ENCODE results near the gene FAM3C. TPM values are rescaled to one million over a fixed set of nuclear protein-coding genes. Genes with fewer than 3 reads are reported as not detected.

Gene FAM3C
- total and polyA plus RNA-seq, 2 of the 8 experiments (the other 6 are each of a cell fraction or from before 2014, with no cell fraction given), result 27.0 to 77.7 TPM

GRCh38 chr7:121393005-121393366 lies 3.1 kb downstream of the FAM3C start:
- ChIA-PET CTCF (ENCODE audit: partially characterized antibody) (interaction anchor here (1.7 kb wide), 1 partner anchor 25 kb away, joined by 4 read pairs; no protein-coding TSS in a partner anchor), POLR2A (ENCODE audit: partially characterized antibody) (interaction anchor here (1.5 kb wide), 1 partner anchor 9 kb away, joined by 4 read pairs; no protein-coding TSS in a partner anchor)
- Histone ChIP-seq H3K79me2 (ENCODE audit: control insufficient read depth in 1 of 2, insufficient read depth in 2 of 2, low read length in 2 of 2) (peaks cover 13 to 76% of the 10 kb centered on the region in 2 experiments), H2BK15ac (ENCODE audit: low read length) (no peak overlapping the region), H3K9me3 (ENCODE audit: insufficient read depth in 2 of 2, low read depth in 1 of 2, low read length in 1 of 2) (no peaks in the 10 kb centered on the region), H4K8ac (ENCODE audit: extremely low read depth, insufficient read depth, low read length) (no peak overlapping the region), H4K5ac (ENCODE audit: insufficient read length, low read depth, low read length) (no peak overlapping the region), H3K4me1 (replicated peaks in 1 of 4; ENCODE audit: control insufficient read depth in 3 of 4, insufficient read depth in 4 of 4, low read length in 3 of 4) (no peaks in the 10 kb centered on the region; a peak in 1 of 7 replicates), H3K9ac (replicated peaks in 1 of 4; ENCODE audit: extremely low read depth in 1 of 4, low read depth in 3 of 4, low read length in 3 of 4) (no peak overlapping the region), H3K27me3 (replicated peaks in 1 of 4; ENCODE audit: control insufficient read depth in 3 of 4, extremely low read depth in 1 of 4, insufficient read depth in 3 of 4, low read length in 3 of 4) (no peaks in the 10 kb centered on the region), H3K23me2 (ENCODE audit: low read depth, low read length) (no peaks in the 10 kb centered on the region), H3K56ac (replicated peaks; ENCODE audit: insufficient read length, low read depth, low read length) (no peak overlapping the region), H2BK12ac (ENCODE audit: low read depth, low read length) (no peak overlapping the region), H3K4ac (replicated peaks; ENCODE audit: insufficient read length, low read depth, low read length) (no peak overlapping the region), H4K20me1 (replicated peaks in 1 of 2; ENCODE audit: control insufficient read depth in 1 of 2, insufficient read depth in 2 of 2, low read length in 2 of 2) (peaks cover 0 to 5% of the 10 kb centered on the region in 2 experiments), H2BK5ac (ENCODE audit: low read depth, low read length) (no peak overlapping the region), H3K14ac (ENCODE audit: insufficient read length) (no peak overlapping the region), H2BK120ac (replicated peaks; ENCODE audit: low read depth, low read length) (no peak overlapping the region), H2AK5ac (ENCODE audit: low read depth, low read length) (no peak overlapping the region), H3K23ac (ENCODE audit: insufficient read length) (no peak overlapping the region), H3K18ac (ENCODE audit: extremely low read depth, low read length) (no peak overlapping the region), H3K4me2 (ENCODE audit: insufficient read depth in 1 of 2, low read depth in 2 of 2, low read length in 2 of 2) (no peak overlapping the region), H2AFZ (ENCODE audit: low read length) (no peak overlapping the region), H3K27ac (ENCODE audit: low read depth, low read length) (no peak overlapping the region), H2BK20ac (ENCODE audit: low read length) (no peak overlapping the region), H3K4me3 (ENCODE audit: extremely low read depth in 1 of 4, insufficient read depth in 2 of 4, low read depth in 3 of 4, low read length in 4 of 4) (no peak overlapping the region), H3K36me3 (ENCODE audit: control insufficient read depth in 2 of 4, insufficient read depth in 4 of 4, low read length in 3 of 4) (peaks cover 0 to 6% (median 1%) of the 10 kb centered on the region in 4 experiments; a peak in 3 of 8 replicates), H4K91ac (replicated peaks; ENCODE audit: insufficient read length, low read length) (no peak overlapping the region), H3K79me1 (ENCODE audit: low read depth, low read length) (0 out of 2 replicates have a peak, but pooled peaks cover 2% of the 10 kb centered on the region)
- DNase-seq (ENCODE audit: low read depth in 1 of 2, low spot score in 2 of 2) (no peak), FAIRE-seq (no peak)
- TF ChIP-seq TEAD4 (IDR thresholded peaks at IDR 0.05; ENCODE audit: low read depth, low read length) (no peak), SUZ12 (IDR thresholded peaks at IDR 0.05; ENCODE audit: low read length) (no peak), KDM1A (IDR thresholded peaks at IDR 0.05; ENCODE audit: borderline replicate concordance, low read length) (no peak), JUND (IDR thresholded peaks at IDR 0.05; ENCODE audit: low read length) (no peak), ASH2L (IDR thresholded peaks at IDR 0.05; ENCODE audit: low read length) (no peak), EP300 (IDR thresholded peaks at IDR 0.05; ENCODE audit: borderline replicate concordance in 1 of 2, low read depth in 2 of 2, low read length in 2 of 2) (no peak), GTF2F1 (IDR thresholded peaks at IDR 0.05; ENCODE audit: borderline replicate concordance, low read depth, low read length) (no peak), CHD2 (IDR thresholded peaks at IDR 0.05; ENCODE audit: low read length) (no peak)
- 98% methylated on average over 7 of the region's 7 CpGs; no CpG with 5 or more reads in 1 of the 2 experiments for WGBS, 2 experiments (ENCODE audit: extremely low coverage in 1 of 2, insufficient coverage in 1 of 2, insufficient read length in 1 of 2, insufficient replicate concordance in 2 of 2, low coverage in 1 of 2, low lambda C conversion rate in 2 of 2, missing lambda C conversion rate in 1 of 2)
